ENCODE results near the gene DNLZ.

The DNLZ gene

DNA sequence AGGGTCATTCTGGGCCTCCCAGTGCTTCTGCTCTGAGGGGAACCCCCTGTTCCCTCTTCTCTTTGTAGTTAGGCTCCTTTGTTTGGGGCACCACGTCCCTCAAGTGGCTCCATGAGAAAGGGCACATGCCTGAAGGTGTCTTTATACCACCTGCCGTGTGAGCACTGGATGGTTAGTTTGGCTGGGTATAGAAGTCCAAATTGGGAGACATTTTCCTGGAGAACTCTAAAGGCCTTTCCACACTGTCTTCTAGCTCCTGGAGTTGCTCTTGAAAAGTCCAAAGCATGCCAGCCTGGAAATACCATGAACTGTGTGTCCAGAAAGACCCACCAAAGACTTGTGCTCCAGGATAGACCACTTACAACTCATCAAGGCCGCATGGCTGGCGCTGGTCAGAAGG lies 48.6 kb downstream of the DNLZ start:
- no peak for DNase-seq

DNA sequence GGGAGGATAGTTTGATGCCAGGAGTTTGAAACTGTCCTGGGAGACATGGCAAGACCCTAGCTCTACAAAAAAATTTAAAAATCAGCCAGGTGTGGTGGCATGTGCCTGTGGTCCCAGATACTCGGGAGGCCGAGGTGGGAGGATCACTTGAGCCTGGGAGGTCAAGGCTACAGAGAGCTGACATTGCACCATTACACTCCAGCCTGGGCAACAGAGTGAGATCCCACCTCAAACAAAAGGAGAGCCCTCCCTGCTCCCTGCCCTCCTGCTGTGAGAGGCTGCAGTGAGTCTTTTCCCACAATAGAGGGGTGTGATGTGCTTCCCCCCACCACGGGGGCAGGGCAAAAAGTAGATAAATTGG lies 49.5 kb downstream of the DNLZ start:
- DNase-seq, result no peak

DNA sequence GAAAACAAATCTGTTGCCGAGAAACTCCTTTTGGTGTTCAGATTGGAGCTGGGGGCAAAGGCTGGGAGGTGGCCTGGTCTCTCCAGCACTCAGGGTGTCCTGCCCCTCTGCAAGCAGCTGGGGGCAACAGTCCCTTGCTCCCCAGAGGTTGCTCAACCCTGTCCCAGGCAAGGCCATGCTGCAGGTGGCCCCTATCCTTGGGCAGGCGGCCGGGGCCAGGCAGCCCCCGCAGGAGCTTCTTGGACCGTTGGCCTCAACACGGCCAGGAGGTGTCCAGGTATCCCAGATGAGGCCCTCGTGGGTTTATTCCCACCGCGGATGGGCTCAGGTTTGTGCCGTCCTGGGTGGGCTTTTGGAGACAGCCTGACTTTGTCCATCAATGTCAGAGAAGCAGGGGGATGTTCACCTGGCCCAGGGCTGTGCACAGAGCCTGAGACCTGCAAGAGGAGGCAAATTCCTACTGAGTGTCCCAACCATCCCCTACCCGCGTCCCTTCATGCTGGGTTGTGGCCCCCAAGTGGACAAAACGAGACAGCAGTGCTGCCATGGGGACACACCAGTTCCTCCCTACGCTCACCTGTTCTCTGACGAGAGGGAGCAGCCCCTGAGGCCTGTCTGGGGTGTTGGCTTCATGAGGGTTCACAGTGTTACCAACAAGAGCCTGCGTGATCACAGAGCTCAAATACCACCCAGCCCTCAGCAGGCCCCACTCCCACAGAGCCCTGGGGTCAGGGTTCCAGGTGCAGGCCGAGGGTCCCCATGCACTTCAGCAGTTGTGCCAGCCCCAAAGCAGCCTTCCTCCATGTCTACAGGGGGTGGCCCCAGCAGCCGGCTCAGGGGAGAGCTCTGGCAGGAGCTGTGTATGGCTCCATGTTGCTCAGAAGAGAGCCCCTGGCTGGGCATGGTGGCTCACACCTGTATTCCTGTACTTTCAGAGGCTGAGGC lies 50.2 kb downstream of the DNLZ start:
- no peak for DNase-seq

DNA sequence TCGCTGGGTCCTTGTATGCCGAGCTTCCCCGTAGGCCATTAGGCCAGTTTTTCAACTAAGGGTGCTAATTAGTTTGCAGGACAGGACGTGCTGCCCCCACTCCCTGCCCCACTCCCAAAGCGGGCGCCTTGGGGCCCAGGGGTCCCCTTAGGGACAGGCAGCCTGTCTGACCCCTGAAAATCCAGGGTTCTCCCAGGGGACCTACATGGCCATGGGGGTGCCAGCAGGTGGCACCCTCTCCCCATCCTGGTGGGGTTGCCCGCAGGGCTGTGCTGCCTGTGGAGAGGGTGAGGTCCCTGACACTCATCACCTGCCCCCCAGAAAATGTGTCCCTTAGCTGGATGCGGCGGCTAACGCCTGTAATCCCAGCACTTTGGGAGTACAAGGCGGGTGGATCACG lies 51.1 kb downstream of the DNLZ start:
- DNase-seq, result peak; percentile 56

DNA sequence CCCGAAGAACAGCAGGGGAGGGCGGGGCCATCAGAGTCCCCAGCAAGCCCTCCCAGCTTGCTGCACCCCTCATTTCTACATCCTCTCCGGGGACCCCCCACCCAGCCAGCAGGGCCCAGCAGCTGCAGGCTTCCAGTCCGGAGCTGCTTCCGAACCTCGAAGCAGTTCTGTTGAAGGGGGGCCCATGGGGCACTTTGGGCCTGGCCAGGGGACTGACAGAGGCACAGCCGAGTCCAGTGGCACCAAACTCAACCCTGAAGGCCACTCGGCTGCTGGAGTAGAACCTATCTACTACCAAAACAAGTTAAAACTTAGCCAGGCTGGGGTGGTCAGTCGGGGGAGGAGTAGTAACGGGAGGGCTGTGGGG lies 51.6 kb downstream of the DNLZ start:
- no peak for DNase-seq

GRCh38 chr9:136311051-136312008 lies 52.2 kb downstream of the DNLZ start:
- DNase-seq, result no peak

GRCh38 chr9:136310273-136311030 lies 53.1 kb downstream of the DNLZ start:
- DNase-seq, result no peak

DNA sequence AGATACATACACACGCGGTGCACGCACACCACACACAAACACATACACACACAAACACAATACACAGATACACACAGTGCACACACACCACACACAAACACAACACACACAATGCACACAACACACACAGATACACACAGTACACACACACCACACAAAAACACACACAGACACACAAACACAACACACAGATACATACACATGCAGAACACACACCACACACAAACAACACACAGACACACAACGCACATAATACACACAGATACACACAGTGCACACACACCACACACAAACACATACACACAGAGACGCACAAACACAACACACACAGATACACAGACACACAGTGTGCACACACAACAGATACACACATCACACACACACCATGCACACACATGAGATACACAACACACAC lies 53.7 kb downstream of the DNLZ start:
- DNase-seq, result no peak

Measured in fibroblast of skin of abdomen (primary cell).